ENCODE results near the gene TAF8. TPM values are rescaled to one million over a fixed set of nuclear protein-coding genes. Genes with fewer than 3 reads are reported as not detected.

Gene TAF8
- total RNA-seq, 1 experiment from 2014 or later: 20.7 TPM

DNA sequence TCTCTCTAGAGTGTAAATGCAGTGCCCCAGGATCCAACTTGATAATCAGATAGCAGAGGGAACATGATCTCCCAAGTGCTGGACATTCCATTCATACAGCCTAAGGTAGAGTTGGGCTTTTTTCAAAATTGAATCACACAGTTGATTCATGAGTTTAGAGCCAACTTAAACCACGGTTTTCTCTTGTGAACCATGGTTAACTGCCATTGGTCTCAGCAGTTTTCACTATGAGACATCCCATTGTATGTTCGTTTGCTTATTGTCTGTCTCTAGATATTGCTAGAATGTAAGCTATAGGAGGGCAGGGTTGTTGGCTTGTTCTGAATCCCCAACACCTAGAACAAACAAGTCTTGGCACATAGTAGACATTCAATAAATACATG, 37.2 kb upstream of the TAF8 start:
- peaks cover 9% of the 10 kb centered on the region; the same call in 1 of the 2 replicates for H3K4me1 ChIP-seq (ENCODE audit: insufficient read depth, low read length)
- ChIA-PET POLR2A (ENCODE audit: unreplicated experiment) (no interaction called here), CTCF (no interaction called here)
- H3K4me3 ChIP-seq (ENCODE audit: low read length): no peak overlapping the region
- no peak overlapping the region for H2AFZ ChIP-seq (ENCODE audit: low read length)
- DNase-seq: no peak
- no peaks in the 10 kb centered on the region for H3K36me3 ChIP-seq (ENCODE audit: low read depth, low read length)
- H3K9me3 ChIP-seq (ENCODE audit: low read length): no peaks in the 10 kb centered on the region
- no peak overlapping the region for H3K4me2 ChIP-seq (ENCODE audit: low read length)
- TF ChIP-seq CTCF (conservative IDR thresholded peaks at IDR 0.05; ENCODE audit: low read depth, low read length) (no peak), EZH2 (IDR thresholded peaks at IDR 0.05; ENCODE audit: low read length, unreplicated experiment) (no peak), EZH2phosphoT487 (IDR thresholded peaks at IDR 0.05; ENCODE audit: borderline replicate concordance, low read length) (no peak)
- H3K27me3 ChIP-seq (ENCODE audit: low read length): no peaks in the 10 kb centered on the region
- H3F3A ChIP-seq (ENCODE audit: low read length, unreplicated experiment): no peaks in the 10 kb centered on the region
- no peaks in the 10 kb centered on the region for H3K9me2 ChIP-seq (replicated peaks; ENCODE audit: low read length)
- no peak overlapping the region for H3K9ac ChIP-seq (ENCODE audit: low read length)
- H3K79me2 ChIP-seq (ENCODE audit: low read length): no peaks in the 10 kb centered on the region
- H4K20me1 ChIP-seq (ENCODE audit: low read length): no peaks in the 10 kb centered on the region
- BruUV-seq (replicated peaks): no TSS peak
- intact Hi-C loops (cut with micrococcal nuclease): no loop called here
- no peak for ATAC-seq
- H3K27ac ChIP-seq (ENCODE audit: low read length): no peak overlapping the region

DNA sequence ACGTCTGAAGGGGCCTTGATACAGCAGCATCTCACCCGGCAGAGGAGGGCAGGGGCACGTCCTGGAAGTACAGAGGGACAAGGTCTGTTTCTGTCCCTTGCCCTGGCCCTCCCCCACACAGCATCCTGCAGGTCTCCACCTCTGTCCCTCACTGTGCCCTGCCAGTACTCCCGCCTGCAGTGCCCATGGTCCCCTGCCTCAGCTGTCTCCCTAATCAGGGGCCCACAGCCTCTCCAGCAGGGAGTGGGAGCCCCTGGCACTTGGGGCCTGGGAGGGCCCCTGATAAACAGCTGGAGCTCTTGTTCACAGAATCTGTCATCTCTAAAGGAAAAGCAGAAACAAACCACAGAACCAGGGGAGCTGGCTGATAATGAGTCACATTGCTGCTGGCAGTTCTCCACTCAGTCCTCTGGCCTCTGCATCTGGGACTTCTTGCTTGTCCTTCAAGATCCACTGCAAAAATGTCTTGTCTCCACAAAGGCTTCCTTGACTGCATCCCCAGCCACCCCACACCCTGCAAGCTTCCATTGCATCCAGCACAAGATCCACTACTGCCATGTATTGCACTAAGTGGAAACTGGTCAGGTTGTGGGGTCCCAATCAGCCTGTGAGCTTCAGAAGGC, 33.2 kb upstream of the TAF8 start:
- Histone ChIP-seq H3F3A (ENCODE audit: low read length, unreplicated experiment) (no peaks in the 10 kb centered on the region), H3K4me2 (ENCODE audit: low read length) (no peak overlapping the region), H3K9me3 (ENCODE audit: low read length) (no peaks in the 10 kb centered on the region), H2AFZ (ENCODE audit: low read length) (no peak overlapping the region), H3K36me3 (ENCODE audit: low read depth, low read length) (no peaks in the 10 kb centered on the region), H4K20me1 (ENCODE audit: low read length) (no peaks in the 10 kb centered on the region), H3K27me3 (ENCODE audit: low read length) (no peaks in the 10 kb centered on the region), H3K4me3 (ENCODE audit: low read length) (no peak overlapping the region), H3K9me2 (replicated peaks; ENCODE audit: low read length) (no peaks in the 10 kb centered on the region), H3K79me2 (ENCODE audit: low read length) (no peaks in the 10 kb centered on the region), H3K27ac (ENCODE audit: low read length) (no peak overlapping the region), H3K4me1 (ENCODE audit: insufficient read depth, low read length) (peaks cover 9% of the 10 kb centered on the region; the same call in 1 of the 2 replicates), H3K9ac (ENCODE audit: low read length) (no peak overlapping the region)
- ATAC-seq (peak; percentile 85), DNase-seq (peak; percentile 69)
- ChIA-PET POLR2A (ENCODE audit: unreplicated experiment) (no interaction called here), CTCF (no interaction called here)
- intact Hi-C loops (cut with micrococcal nuclease): no loop called here
- BruUV-seq (replicated peaks): no TSS peak
- TF ChIP-seq EZH2phosphoT487 (IDR thresholded peaks at IDR 0.05; ENCODE audit: borderline replicate concordance, low read length) (no peak), EZH2 (IDR thresholded peaks at IDR 0.05; ENCODE audit: low read length, unreplicated experiment) (no peak), CTCF (conservative IDR thresholded peaks at IDR 0.05; ENCODE audit: low read depth, low read length) (no peak)

DNA sequence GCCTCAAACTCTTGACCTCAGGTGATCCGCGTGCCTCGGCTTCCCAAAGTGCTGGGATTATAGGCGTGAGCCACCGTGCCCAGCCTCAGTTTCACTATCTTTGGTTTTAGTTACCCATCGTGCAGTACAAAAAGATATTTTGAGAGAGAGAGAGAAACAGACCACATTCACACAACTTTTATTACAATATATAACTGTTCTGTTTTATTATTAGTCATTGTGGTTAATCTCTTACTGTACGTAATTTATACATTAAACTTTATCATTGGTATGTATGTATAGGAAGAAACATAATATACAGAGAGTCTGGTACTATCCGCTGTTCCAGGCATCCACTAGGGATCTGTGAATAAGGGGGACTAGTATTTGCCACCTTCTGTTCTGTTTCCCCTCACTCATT, 29.4 kb upstream of the TAF8 start:
- no peaks in the 10 kb centered on the region for H4K20me1 ChIP-seq (ENCODE audit: low read length)
- H3K4me3 ChIP-seq (ENCODE audit: low read length): no peak overlapping the region
- ChIA-PET CTCF (no interaction called here), POLR2A (ENCODE audit: unreplicated experiment) (no interaction called here)
- intact Hi-C loops (cut with micrococcal nuclease): no loop called here
- no peak overlapping the region for H3K27ac ChIP-seq (ENCODE audit: low read length)
- no peak overlapping the region for H3K9ac ChIP-seq (ENCODE audit: low read length)
- no peak overlapping the region for H3K4me2 ChIP-seq (ENCODE audit: low read length)
- H3F3A ChIP-seq (ENCODE audit: low read length, unreplicated experiment): no peaks in the 10 kb centered on the region
- no peaks in the 10 kb centered on the region for H3K36me3 ChIP-seq (ENCODE audit: low read depth, low read length)
- ATAC-seq: no peak
- no peaks in the 10 kb centered on the region for H3K27me3 ChIP-seq (ENCODE audit: low read length)
- H3K79me2 ChIP-seq (ENCODE audit: low read length): no peaks in the 10 kb centered on the region
- H2AFZ ChIP-seq (ENCODE audit: low read length): no peak overlapping the region
- no peak for DNase-seq
- H3K9me3 ChIP-seq (ENCODE audit: low read length): no peaks in the 10 kb centered on the region
- no peaks in the 10 kb centered on the region for H3K9me2 ChIP-seq (replicated peaks; ENCODE audit: low read length)
- no TSS peak for BruUV-seq (replicated peaks)
- TF ChIP-seq EZH2 (IDR thresholded peaks at IDR 0.05; ENCODE audit: low read length, unreplicated experiment): no peak
- no peak for TF ChIP-seq EZH2phosphoT487 (IDR thresholded peaks at IDR 0.05; ENCODE audit: borderline replicate concordance, low read length)
- peaks cover 9% of the 10 kb centered on the region; the same call in 1 of the 2 replicates for H3K4me1 ChIP-seq (ENCODE audit: insufficient read depth, low read length)

Data from PC-3 (cell line).